Activated CD4-positive, alpha-beta T cell treated with anti-CD3 and anti-CD28 coated beads for 24 hours (primary cell): ENCODE measurements around the gene PPBP.

Experiments
- DNase-seq, 2 donors: peaks; one replicate each; pipeline ENCODE4 v3.0.0-alpha.2; 2020; ENCODE audit warnings: low read depth in 2 of 2

Gene PPBP

DNA sequence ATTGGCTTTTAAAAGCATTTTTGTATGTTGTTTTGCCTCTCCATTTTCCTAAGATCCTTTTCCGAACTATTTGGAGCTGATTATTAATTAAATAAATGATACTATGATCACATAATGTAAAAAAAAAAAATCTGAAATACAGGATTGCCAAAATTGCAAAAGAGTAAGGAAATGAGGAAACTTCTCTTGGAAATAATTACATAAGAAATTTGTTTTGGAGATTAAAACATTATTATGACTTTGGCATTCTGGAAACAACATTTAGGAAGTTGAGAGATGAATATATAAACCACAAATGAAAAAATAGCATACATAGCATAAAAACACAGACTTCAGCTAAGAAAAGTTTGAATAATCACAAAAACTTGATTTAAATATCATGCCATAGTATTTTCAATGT, 39.7 kb downstream of the PPBP start:
- DNase-seq = no peak

DNA sequence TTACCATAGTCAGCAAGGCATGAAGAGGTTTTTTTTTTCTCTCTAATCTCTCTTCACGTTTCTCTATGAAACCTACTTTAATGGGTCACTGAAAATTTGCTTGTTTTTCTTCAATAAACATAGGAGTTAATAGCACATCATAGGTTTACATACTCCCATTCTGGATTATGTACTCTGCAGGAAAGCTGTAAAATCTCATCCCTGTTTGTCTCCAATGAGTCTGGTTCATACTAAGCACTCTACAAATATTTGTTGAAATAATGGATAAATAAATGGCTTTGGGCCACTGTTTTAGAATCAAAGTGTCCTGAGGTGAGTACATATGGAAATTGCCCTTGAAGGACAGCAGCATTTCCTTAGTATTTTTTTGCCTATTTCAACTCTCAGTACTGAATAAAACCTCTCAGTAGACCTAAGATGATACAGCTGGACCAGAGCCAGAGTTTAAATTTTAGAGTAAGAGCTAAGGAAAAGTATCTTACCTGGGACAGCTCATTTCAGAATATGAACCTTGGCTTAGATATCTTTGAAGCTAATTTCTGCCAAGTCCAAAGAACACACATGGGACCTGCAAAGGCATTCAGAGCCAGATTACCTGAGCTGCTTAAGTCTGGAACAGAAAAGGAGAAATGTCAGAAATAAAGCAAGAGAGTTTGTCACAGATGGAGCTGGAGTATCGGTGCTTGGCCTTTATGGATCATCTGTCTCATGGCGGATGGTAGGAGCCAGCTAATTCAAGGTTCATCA, 40.6 kb downstream of the PPBP start:
- DNase-seq = no peak

GRCh38 chr4:73945674-73946449, 42.1 kb downstream of the PPBP start:
- no peak for DNase-seq

- no peak for DNase-seq
Measured at GRCh38 chr4:73945140-73945539, 42.9 kb downstream of the PPBP start.

- DNase-seq = no peak
Measured at GRCh38 chr4:73944061-73944875, 43.7 kb downstream of the PPBP start.

DNA sequence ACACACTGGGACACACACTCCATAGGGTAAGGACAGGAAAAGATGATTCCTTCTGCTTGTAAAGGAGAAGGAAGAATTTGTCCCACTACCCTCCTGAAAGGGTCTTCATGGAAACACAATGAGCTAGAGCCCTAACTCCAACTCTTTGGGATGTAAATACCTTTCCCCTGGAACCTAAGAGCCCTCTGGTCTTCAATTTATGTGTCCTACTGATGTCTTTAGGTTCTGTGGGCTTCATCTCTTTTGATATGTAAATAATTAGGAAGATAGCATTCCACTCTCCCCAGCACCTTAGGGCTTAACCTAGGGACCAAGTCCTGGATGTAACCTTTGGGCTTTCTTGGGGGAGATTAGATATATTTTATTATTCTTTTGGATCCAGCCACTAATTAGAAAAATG, 44.4 kb downstream of the PPBP start:
- DNase-seq = no peak

- DNase-seq = no peak
Measured at GRCh38 chr4:73936969-73937368, 51.0 kb downstream of the PPBP start.
